IPS DF 6.9 (cell line): ENCODE results near the gene SLC16A7.

Experiments used
- DNase-seq: peaks from one replicate; pipeline ENCODE4 v3.0.0-alpha.2; 2013; ENCODE audit warnings: low read depth, low spot score
- H3K27ac ChIP-seq: one replicate; pipeline ENCODE4 v1.5.1; 2013; ENCODE audit warnings: low read length, control low read depth
- H3K27me3 ChIP-seq: 2 replicates; pipeline ENCODE4 v1.6.1; 2013; ENCODE audit warnings: mild to moderate bottlenecking, low read length; ENCODE audit not compliant: control insufficient read depth, insufficient read depth
- H3K36me3 ChIP-seq: 2 replicates; pipeline ENCODE4 v1.6.1; 2013; ENCODE audit warnings: low read length; ENCODE audit not compliant: control insufficient read depth, insufficient read depth
- H3K4me1 ChIP-seq: 2 replicates; pipeline ENCODE4 v1.6.1; 2013; ENCODE audit warnings: low read length; ENCODE audit not compliant: control insufficient read depth, insufficient read depth
- H3K4me3 ChIP-seq: 2 replicates; pipeline ENCODE4 v1.5.1; 2013; ENCODE audit warnings: mild to moderate bottlenecking, low read length
- H3K9me3 ChIP-seq: 2 replicates; pipeline ENCODE4 v1.6.1; 2013; ENCODE audit warnings: low read length, inconsistent platforms; ENCODE audit not compliant: control insufficient read depth, insufficient read depth
- WGBS: extraction: QIAGEN DNeasy Blood & Tissue Kit; methylation state at CpG from one replicate; pipeline ENCODE4 v1.1.7; 2013; ENCODE audit warnings: mixed read lengths, missing lambda C conversion rate; ENCODE audit not compliant: insufficient read length, insufficient coverage; 5-methylcytosine and 5-hydroxymethylcytosine counted together

SLC16A7 gene

DNA sequence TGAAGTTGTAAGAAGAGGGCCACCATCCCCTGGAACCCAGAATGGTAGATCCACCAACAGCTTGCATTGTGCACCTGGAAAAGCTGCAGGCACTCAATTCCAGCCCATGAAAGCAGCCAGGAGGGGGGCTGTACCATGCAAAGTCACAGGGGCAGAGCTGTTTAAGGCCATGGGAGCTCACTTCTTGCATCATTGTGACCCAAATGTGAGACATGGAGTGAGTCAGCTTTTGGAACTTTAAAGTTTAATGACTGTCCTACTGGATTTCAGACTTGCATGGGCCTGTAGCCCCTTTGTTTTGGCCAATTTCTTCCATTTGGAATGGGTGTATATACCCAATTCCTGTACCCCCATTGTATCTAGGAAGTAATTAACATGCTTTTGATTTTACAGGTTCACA lies 50.8 kb downstream of the SLC16A7 start:
- Histone ChIP-seq H3K9me3 (no peaks in the 10 kb centered on the region), H3K4me1 (no peaks in the 10 kb centered on the region), H3K4me3 (no peak overlapping the region), H3K27me3 (no peaks in the 10 kb centered on the region), H3K36me3 (no peaks in the 10 kb centered on the region), H3K27ac (no peak overlapping the region)
- DNase-seq: no peak

DNA sequence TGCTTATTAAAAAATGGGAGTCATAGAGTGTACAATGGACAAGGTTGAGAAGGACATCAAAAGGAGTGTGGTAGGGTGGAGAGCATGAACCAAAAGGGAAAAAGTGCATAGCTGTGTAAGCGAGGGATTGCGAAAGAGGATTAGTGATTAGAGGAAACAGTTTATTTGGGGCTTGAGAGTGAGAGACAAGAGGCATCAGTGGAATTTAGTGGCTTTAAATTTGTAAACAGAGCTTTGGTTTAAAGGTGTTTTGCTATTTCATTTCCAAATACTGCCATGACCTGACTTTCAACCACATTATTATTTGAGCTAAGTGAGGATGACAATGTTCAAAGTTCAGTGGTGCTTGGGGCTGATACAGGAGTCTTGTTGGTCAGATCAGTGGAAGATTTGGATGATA lies 53.4 kb downstream of the SLC16A7 start:
- Histone ChIP-seq H3K9me3 (no peaks in the 10 kb centered on the region), H3K27me3 (no peaks in the 10 kb centered on the region), H3K27ac (no peak overlapping the region), H3K4me3 (no peak overlapping the region), H3K36me3 (no peaks in the 10 kb centered on the region), H3K4me1 (no peaks in the 10 kb centered on the region)
- WGBS: 100% methylated on average over 2 of the region's 2 CpGs
- no peak for DNase-seq

DNA sequence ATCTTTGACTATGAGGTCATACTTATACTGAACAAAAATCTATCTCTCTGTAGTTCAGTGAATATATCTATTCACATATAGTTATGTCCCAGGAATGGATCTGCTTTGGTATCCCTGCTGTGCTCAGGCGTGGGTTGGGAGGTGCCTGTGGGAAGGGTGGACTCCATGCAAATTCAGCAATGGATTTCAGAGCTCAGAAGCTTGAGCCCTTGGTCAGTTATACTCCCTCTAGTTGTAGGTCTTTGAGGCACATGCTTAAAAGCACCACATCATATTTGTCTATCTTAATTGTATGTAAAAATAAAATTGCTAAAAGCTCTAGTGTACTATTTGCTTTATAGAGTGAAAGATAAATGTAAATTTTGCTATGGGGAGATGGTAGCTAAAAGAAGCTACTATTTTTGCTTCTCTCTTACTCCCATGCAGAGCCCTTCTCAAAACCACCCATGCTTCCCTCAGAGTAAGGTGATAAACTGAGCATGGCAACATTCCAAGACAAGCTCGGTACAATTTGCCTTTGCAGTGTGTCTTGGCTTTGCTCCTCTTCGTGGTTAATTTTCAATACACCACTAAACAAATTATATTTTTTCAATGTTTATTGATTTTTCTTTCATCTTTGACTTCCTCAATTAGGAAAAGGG lies 54.9 kb downstream of the SLC16A7 start:
- H3K4me3 ChIP-seq: no peak overlapping the region
- no peak for DNase-seq
- H3K36me3 ChIP-seq: no peaks in the 10 kb centered on the region
- no peaks in the 10 kb centered on the region for H3K9me3 ChIP-seq
- H3K27me3 ChIP-seq: no peaks in the 10 kb centered on the region
- H3K27ac ChIP-seq: no peak overlapping the region
- no peaks in the 10 kb centered on the region for H3K4me1 ChIP-seq
- WGBS: no CpG with 5 or more reads among the region's 3 CpGs

DNA sequence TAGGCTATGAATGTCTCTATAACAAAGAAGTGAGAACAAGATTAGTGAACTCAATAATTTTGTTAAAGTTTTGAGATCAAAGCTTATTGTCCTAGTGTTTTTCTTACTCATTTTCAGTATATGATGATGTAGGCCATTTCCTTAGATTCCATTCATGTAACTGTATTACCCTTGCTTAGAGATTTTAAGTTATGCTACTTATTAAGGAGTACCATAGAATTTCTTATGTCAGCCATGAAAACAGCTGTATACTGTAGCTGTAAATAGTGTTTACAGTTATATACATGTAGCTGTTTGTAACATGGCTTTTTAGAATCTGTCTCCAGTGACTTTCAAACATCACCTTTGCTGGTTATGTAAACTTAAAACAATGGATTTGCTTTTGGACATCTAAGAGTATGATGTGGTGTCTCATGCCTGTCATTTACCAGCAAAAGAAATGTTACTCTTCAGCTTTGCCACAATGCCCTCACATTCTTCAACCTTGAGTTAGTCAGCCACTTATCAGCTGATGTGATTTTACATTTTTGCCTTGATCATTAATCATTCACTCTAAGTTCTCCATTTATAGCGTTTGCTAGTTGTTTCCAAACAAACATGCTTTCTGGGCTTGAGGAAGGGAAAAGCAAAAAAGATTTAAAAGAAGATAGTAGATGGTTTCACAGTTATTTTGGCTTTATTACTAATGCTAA lies 55.5 kb downstream of the SLC16A7 start:
- Histone ChIP-seq H3K27me3 (no peaks in the 10 kb centered on the region), H3K4me1 (no peaks in the 10 kb centered on the region), H3K9me3 (no peaks in the 10 kb centered on the region), H3K4me3 (no peak overlapping the region), H3K36me3 (no peaks in the 10 kb centered on the region), H3K27ac (no peak overlapping the region)
- no CpG with 5 or more reads among the region's 1 CpG for WGBS
- no peak for DNase-seq

DNA sequence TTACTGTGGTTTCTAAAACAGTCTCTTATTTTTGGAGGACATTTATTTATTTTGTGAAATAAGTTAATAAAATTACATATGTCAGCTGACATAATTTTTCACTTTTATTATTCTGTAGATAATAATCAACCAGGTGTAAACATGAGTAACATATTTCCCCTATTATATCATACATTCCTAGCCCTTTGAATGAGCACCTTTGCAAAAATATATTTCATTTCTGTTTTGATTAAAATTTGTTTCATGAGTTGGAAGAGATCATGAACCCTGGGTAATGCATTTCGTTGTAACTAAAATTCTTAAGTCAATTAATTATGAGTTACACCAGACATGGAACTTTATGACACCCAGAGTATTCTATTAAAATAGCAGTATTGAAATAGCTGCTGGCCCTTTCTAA lies 56.3 kb downstream of the SLC16A7 start:
- Histone ChIP-seq H3K9me3 (no peaks in the 10 kb centered on the region), H3K4me1 (no peaks in the 10 kb centered on the region), H3K27ac (no peak overlapping the region), H3K36me3 (no peaks in the 10 kb centered on the region), H3K4me3 (no peak overlapping the region), H3K27me3 (no peaks in the 10 kb centered on the region)
- DNase-seq: no peak
- no CpG with 5 or more reads among the region's 1 CpG for WGBS

DNA sequence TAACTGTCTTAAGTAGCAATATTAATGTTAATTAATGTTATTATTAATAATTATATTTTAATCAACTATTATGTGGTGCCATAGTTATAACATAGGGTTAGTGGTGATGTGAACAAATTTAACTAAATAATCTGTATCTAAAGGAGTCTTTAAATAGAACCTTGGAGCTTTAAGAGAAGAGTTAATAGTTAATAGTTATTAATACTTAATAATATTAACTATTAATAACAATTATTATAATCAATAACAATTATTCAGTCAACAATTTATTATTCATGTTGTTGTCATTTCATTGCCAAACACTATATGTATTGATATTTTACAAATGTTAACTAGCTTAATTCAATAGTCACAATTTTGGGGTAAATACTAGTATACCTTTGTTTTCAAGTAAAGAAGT lies 58.2 kb downstream of the SLC16A7 start:
- Histone ChIP-seq H3K4me1 (no peaks in the 10 kb centered on the region), H3K27me3 (no peaks in the 10 kb centered on the region), H3K4me3 (no peak overlapping the region), H3K27ac (no peak overlapping the region), H3K36me3 (no peaks in the 10 kb centered on the region), H3K9me3 (no peaks in the 10 kb centered on the region)
- no peak for DNase-seq

DNA sequence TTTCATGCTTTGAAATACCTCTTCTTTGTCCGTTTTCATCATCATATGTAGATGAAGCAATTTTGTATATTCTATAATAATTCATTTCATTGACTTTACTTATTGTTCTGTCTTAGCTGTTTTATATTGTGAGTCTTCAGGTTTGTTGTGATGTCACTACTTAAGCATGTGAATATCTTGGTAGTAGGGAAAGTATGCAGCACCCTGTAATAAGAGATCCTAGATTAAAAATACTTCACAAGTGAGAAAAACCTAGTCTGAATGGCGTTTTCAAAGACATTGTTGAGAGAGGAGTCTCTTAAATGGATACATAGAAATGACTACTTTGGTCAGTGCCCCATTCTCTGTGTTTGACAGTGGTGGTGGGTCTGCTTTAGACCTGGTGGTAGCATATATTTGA lies 61.4 kb downstream of the SLC16A7 start:
- no peak overlapping the region for H3K4me3 ChIP-seq
- H3K27me3 ChIP-seq: no peaks in the 10 kb centered on the region
- H3K9me3 ChIP-seq: no peaks in the 10 kb centered on the region
- H3K27ac ChIP-seq: no peak overlapping the region
- WGBS: no CpG with 5 or more reads among the region's 2 CpGs
- H3K4me1 ChIP-seq: no peaks in the 10 kb centered on the region
- H3K36me3 ChIP-seq: no peaks in the 10 kb centered on the region
- no peak for DNase-seq

DNA sequence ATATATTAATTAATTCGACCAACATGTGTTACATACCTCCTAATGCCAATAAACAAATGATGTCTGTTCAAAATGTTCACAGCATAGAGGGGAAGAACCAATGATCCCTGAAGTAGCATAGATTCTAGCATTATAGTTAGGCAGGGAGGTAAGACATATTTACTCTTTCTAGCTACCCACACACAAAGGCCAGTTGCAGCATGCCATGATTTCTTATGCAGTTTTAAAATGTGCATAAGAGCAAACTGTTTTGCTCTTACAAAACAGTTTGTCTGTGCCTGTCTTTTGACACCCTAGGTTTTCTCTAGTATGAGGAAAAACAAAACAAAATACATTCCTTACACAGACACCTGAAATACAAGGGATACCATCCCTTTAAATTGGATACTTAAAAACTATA lies 61.9 kb downstream of the SLC16A7 start:
- no peaks in the 10 kb centered on the region for H3K36me3 ChIP-seq
- WGBS: no CpG with 5 or more reads among the region's 1 CpG
- no peak overlapping the region for H3K4me3 ChIP-seq
- H3K27me3 ChIP-seq: no peaks in the 10 kb centered on the region
- no peaks in the 10 kb centered on the region for H3K9me3 ChIP-seq
- no peak for DNase-seq
- H3K27ac ChIP-seq: no peak overlapping the region
- H3K4me1 ChIP-seq: no peaks in the 10 kb centered on the region

DNA sequence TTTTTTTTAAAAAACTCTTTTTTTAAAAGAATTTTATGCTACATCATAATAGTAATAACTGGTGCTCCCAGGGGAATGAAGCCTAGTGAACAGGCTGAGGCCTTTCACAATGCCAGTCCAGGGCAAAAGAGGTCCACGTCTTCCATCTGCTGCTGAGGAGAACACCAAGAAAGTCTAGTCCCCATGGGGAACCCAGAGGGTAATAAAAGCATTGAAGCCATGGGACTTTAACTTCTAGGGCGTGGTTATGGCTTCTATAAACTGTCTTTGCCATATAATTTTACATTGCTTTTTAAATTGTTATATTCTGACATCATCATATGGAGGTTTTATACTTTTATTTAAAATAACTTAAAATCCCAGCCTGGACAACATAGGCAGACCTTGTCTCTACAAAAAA lies 64.3 kb downstream of the SLC16A7 start:
- no peak overlapping the region for H3K4me3 ChIP-seq
- H3K27me3 ChIP-seq: no peaks in the 10 kb centered on the region
- H3K4me1 ChIP-seq: no peaks in the 10 kb centered on the region
- no peaks in the 10 kb centered on the region for H3K36me3 ChIP-seq
- H3K9me3 ChIP-seq: no peaks in the 10 kb centered on the region
- WGBS: no CpG with 5 or more reads among the region's 2 CpGs
- H3K27ac ChIP-seq: no peak overlapping the region
- no peak for DNase-seq

DNA sequence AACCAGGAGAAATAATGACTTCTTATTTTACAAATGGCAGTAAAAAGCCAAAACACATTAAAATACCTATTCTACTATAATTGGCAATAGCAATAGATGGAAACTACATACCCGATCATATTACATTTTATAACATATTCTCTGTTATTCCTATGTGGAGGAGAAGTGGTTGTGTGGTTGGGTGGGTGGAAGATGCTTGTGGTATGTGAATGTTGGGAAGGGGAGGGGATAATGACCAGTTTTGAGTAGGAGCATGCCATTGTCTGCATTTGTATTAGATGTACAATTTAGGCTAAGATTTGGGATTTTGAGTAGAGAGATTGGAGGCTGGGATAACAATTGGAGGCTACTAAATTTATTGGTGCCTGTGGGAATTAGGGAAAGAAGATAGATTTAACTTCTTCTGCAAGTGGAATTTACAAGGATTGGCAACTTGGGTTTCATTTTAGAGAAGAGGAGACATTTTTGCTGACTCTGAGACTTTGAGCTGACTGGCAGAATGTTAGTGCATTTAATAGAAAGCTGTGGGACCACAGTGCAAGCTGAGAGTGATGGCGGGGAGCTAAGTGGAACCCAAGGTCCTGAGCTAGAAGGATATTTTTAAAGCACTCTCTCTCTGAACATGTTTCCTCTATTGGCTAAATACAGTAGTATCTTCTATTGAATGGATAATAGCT lies 65.2 kb downstream of the SLC16A7 start:
- Histone ChIP-seq H3K27ac (no peak overlapping the region), H3K4me1 (no peaks in the 10 kb centered on the region), H3K27me3 (no peaks in the 10 kb centered on the region), H3K36me3 (no peaks in the 10 kb centered on the region), H3K9me3 (no peaks in the 10 kb centered on the region), H3K4me3 (no peak overlapping the region)
- no peak for DNase-seq
- 100% methylated on average over 1 of the region's 2 CpGs for WGBS

DNA sequence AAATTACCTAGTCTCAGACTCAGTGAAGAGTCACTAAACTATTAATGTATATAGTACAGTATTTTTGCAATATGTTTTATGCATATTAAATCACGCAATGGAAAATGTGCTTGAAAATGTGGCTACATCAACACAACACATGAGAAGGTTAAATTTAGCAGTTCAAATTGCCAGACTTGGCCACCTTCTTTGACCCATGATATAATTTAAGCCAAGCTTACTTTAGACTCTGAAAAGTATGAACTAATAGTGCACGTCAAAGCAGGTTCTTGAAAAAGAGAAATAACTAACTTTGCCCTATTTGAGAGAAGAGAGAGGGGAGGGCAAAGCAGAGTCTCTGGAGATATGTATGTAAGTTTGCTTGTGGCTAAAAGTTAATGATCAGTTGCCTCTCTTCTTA lies 68.7 kb downstream of the SLC16A7 start:
- Histone ChIP-seq H3K4me1 (no peaks in the 10 kb centered on the region), H3K27me3 (no peaks in the 10 kb centered on the region), H3K9me3 (peaks cover 1% of the 10 kb centered on the region), H3K36me3 (no peaks in the 10 kb centered on the region), H3K27ac (no peak overlapping the region), H3K4me3 (no peak overlapping the region)
- no CpG with 5 or more reads among the region's 2 CpGs for WGBS
- no peak for DNase-seq
